MM.1S (cell line): ENCODE measurements around the gene ARID5A.

Experiments used
- DNase-seq: peaks from one replicate; pipeline ENCODE4 v3.0.0-alpha.2; 2015
- H2AFZ ChIP-seq: fragments of 300-600 bp; sonication (generic); 2 replicates; pipeline ENCODE4 v1.6.0; 2016; ENCODE audit warnings: antibody characterized with exemption, low read length
- H3F3A ChIP-seq: fragments of 300-600 bp; sonication (generic); 2 replicates; pipeline ENCODE4 v1.6.1; 2016; ENCODE audit warnings: mild to moderate bottlenecking, antibody characterized with exemption, low read length, moderate library complexity, mixed read lengths; ENCODE audit not compliant: insufficient read depth
- H3K27ac ChIP-seq: fragments of 300-600 bp; sonication (generic); 2 replicates; pipeline ENCODE4 v1.5.1; 2016; ENCODE audit warnings: mild to moderate bottlenecking, low read length
- H3K27me3 ChIP-seq: fragments of 300-600 bp; sonication (generic); replicated peaks from 2 replicates; pipeline ENCODE4 v1.6.0; 2016; ENCODE audit warnings: low read length; ENCODE audit not compliant: insufficient read depth
- H3K36me3 ChIP-seq: fragments of 300-600 bp; sonication (generic); replicated peaks from 2 replicates; pipeline ENCODE4 v1.6.1; 2016; ENCODE audit warnings: mild to moderate bottlenecking, low read length, mixed read lengths; ENCODE audit not compliant: insufficient read depth
- H3K4me1 ChIP-seq: fragments of 300-600 bp; sonication (generic); 2 replicates; pipeline ENCODE4 v1.6.1; 2016; ENCODE audit warnings: low read length, mixed read lengths
- H3K4me2 ChIP-seq: fragments of 300-600 bp; sonication (generic); 2 replicates; pipeline ENCODE4 v1.6.0; 2016; ENCODE audit warnings: low read depth, low read length
- H3K4me3 ChIP-seq: fragments of 300-600 bp; sonication (generic); 2 replicates; pipeline ENCODE4 v1.5.1; 2016; ENCODE audit warnings: low read length, mixed read lengths
- H3K79me2 ChIP-seq: fragments of 300-600 bp; sonication (generic); 2 replicates; pipeline ENCODE4 v1.6.1; 2016; ENCODE audit warnings: mixed run types, low read length, mixed read lengths
- H3K9ac ChIP-seq: fragments of 300-600 bp; sonication (generic); 2 replicates; pipeline ENCODE4 v1.6.1; 2016; ENCODE audit warnings: low read length, mixed read lengths
- H3K9me2 ChIP-seq: fragments of 300-600 bp; sonication (generic); replicated peaks from 2 replicates; pipeline ENCODE4 v1.6.1; 2016; ENCODE audit warnings: mild to moderate bottlenecking, low read length, mixed read lengths; ENCODE audit not compliant: insufficient read depth
- H3K9me3 ChIP-seq: fragments of 300-600 bp; sonication (generic); replicated peaks from 2 replicates; pipeline ENCODE4 v1.6.1; 2016; ENCODE audit warnings: mild to moderate bottlenecking, low read length, mixed read lengths; ENCODE audit not compliant: insufficient read depth
- H4K20me1 ChIP-seq: fragments of 300-600 bp; sonication (generic); 2 replicates; pipeline ENCODE4 v1.6.1; 2016; ENCODE audit warnings: mild to moderate bottlenecking, low read length, moderate library complexity, mixed read lengths; ENCODE audit not compliant: insufficient read depth
- CTCF ChIP-seq: fragments of 300-600 bp; sonication (generic); IDR thresholded peaks from 2 replicates; pipeline ENCODE4 v1.5.1; 2016; ENCODE audit warnings: antibody characterized with exemption, low read length, mixed read lengths
- EZH2 ChIP-seq: fragments of 300-600 bp; sonication (generic); optimal IDR thresholded peaks from 2 replicates; pipeline ENCODE3; 2017; ENCODE audit warnings: low read depth, mild to moderate bottlenecking, antibody characterized with exemption, low read length, mixed read lengths
- EZH2phosphoT487 ChIP-seq: fragments of 300-600 bp; sonication (generic); IDR thresholded peaks from 2 replicates; pipeline ENCODE4 v1.6.1; 2018; ENCODE audit warnings: antibody characterized with exemption, low read length

The ARID5A gene

DNA sequence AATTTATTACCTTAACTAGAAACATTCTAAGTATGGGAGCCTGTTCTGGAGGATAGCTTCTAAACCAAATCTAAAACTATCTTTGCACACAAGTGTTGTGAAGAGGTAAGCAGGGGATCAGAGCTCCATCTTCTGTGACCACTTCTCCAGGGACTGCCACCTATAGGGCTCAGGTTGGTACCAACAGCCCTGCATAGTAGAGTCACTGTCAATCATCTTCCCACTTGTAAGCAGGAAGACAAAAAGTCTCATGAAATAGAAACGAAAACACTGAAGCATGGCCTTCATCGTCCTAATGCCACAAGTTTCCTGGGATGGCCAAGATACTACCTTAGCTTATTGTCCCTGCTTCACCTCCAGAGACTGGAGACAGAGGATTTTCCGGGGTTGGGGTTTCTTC is 57.7 kb downstream of the ARID5A start:
- H3K36me3 ChIP-seq, result peaks cover 7% of the 10 kb centered on the region; the same call in 1 of the 2 replicates

DNA sequence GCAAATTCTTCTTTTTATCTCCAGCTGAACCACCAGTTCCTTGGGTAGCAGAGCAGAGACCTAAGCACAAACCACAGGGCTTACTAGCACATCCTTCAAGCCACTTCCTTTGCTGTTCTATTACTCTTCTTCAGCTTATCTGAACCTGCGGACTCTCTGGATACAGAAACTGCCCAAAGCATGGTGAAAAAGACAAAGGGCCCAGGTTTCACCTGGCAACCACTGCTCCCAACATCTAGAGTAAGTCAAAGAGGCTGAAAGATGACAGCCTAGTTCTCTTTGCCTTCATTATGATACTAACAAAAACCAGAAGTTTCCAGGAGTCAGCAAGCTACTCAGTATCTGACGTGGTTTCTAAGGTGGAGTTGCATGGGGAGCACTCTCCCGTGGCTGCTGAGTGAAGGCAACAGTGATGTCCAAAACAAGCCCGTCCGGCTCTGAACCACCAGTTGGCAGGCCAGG is 58.2 kb downstream of the ARID5A start:
- H3F3A ChIP-seq, result no peaks in the 10 kb centered on the region
- no peak for DNase-seq
- H3K4me1 ChIP-seq, result no peaks in the 10 kb centered on the region
- H3K9me2 ChIP-seq, result no peaks in the 10 kb centered on the region
- no peaks in the 10 kb centered on the region for H3K27me3 ChIP-seq
- H3K9ac ChIP-seq, result no peak overlapping the region
- H3K4me2 ChIP-seq, result no peak overlapping the region
- no peak for TF ChIP-seq EZH2
- TF ChIP-seq CTCF, result no peak
- no peak for TF ChIP-seq EZH2phosphoT487
- H3K79me2 ChIP-seq, result no peaks in the 10 kb centered on the region
- no peak overlapping the region for H3K4me3 ChIP-seq
- H3K27ac ChIP-seq, result no peak overlapping the region
- no peak overlapping the region for H2AFZ ChIP-seq
- H3K36me3 ChIP-seq, result peaks cover 7% of the 10 kb centered on the region; the same call in 1 of the 2 replicates
- H4K20me1 ChIP-seq, result no peaks in the 10 kb centered on the region
- H3K9me3 ChIP-seq, result no peaks in the 10 kb centered on the region

More for the DNA sequence above, 57.7 kb downstream of the ARID5A start:
- Histone ChIP-seq H4K20me1 (no peaks in the 10 kb centered on the region), H3K9me3 (no peaks in the 10 kb centered on the region), H3K79me2 (no peaks in the 10 kb centered on the region), H3F3A (no peaks in the 10 kb centered on the region), H3K9me2 (no peaks in the 10 kb centered on the region), H3K4me2 (no peak overlapping the region), H2AFZ (no peak overlapping the region), H3K4me1 (no peaks in the 10 kb centered on the region), H3K27me3 (no peaks in the 10 kb centered on the region), H3K4me3 (no peak overlapping the region), H3K9ac (no peak overlapping the region), H3K27ac (no peak overlapping the region)
- no peak for DNase-seq
- TF ChIP-seq EZH2, result no peak
- no peak for TF ChIP-seq EZH2phosphoT487
- no peak for TF ChIP-seq CTCF

- H3K4me1 ChIP-seq, result no peaks in the 10 kb centered on the region
- peaks cover 7% of the 10 kb centered on the region; the same call in 1 of the 2 replicates for H3K36me3 ChIP-seq
- no peak for DNase-seq
These were observed 60.0 kb downstream of the ARID5A start for GRCh38 chr2:96596596-96596995.

More at GRCh38 chr2:96596596-96596995, 60.0 kb downstream of the ARID5A start:
- no peaks in the 10 kb centered on the region for H4K20me1 ChIP-seq
- no peaks in the 10 kb centered on the region for H3K79me2 ChIP-seq
- no peaks in the 10 kb centered on the region for H3F3A ChIP-seq
- no peaks in the 10 kb centered on the region for H3K27me3 ChIP-seq
- H3K9me2 ChIP-seq, result no peaks in the 10 kb centered on the region
- no peak overlapping the region for H3K9ac ChIP-seq
- H3K9me3 ChIP-seq, result no peaks in the 10 kb centered on the region
- no peak overlapping the region for H3K27ac ChIP-seq
- TF ChIP-seq EZH2 (no peak), CTCF (no peak), EZH2phosphoT487 (no peak)
- H3K4me2 ChIP-seq, result no peak overlapping the region
- H2AFZ ChIP-seq, result no peak overlapping the region
- H3K4me3 ChIP-seq, result no peak overlapping the region
